Left lung (tissue), 10 donors: ENCODE measurements around the gene RPS19BP1. TPM values are rescaled to one million over a fixed set of nuclear protein-coding genes. Genes with fewer than 3 reads are reported as not detected.

Source experiments
- ATAC-seq: fragments of 200-7000 bp; cut with Tn5 transposase; one replicate; pipeline ENCODE4 v1.9.1; 2020; ENCODE audit warnings: moderate library complexity
- DNase-seq, 4 donors: peaks; one replicate each; pipeline ENCODE4 v3.0.0-alpha.2; 2013 to 2020
- H3K27ac ChIP-seq, 2 donors: fragments of 200-600 bp; sonication (generic) in 1 of 2; one replicate each; pipeline versions ENCODE4 v1.5.0 to v1.8.0; 2020 to 2021
- H3K27me3 ChIP-seq, 2 donors: fragments of 200-600 bp; sonication (generic) in 1 of 2; one replicate each; pipeline versions ENCODE4 v1.5.0 to v1.8.0; 2020 to 2021
- H3K36me3 ChIP-seq, 2 donors: fragments of 200-600 bp; sonication (generic) in 1 of 2; one replicate each; pipeline versions ENCODE4 v1.5.0 to v1.8.0; 2020 to 2021
- H3K4me1 ChIP-seq, 2 donors: fragments of 200-600 bp; one replicate each; pipeline ENCODE4 v1.8.0; 2021
- H3K4me3 ChIP-seq, 2 donors: fragments of 200-600 bp; sonication (generic) in 1 of 2; one replicate each; pipeline versions ENCODE4 v1.5.0 to v1.8.0; 2020 to 2021; ENCODE audit warnings: mild to moderate bottlenecking in 1 of 2
- H3K9me3 ChIP-seq, 2 donors: fragments of 200-600 bp; sonication (generic) in 1 of 2; one replicate each; pipeline versions ENCODE4 v1.5.0 to v1.8.0; 2020 to 2021
- intact Hi-C, 2 donors: fragments of 100-400 bp; cut with DNase I; formaldehyde crosslinking; loops; one replicate each; pipeline versions ENCODE4 v1.11.2 to v1.14.2; 2022
- polyA plus RNA-seq, 6 donors: library from polyadenylated mRNA; unstranded; fragments of 120-200 nt; gene quantifications; one replicate each; pipeline ENCODE4 v1.2.1, GENCODE V29; 2013; ENCODE audit not compliant: insufficient read length in 6 of 6
- total RNA-seq, 2 donors: library from RNA; stranded (reverse); fragmentation: NEBNext Ultra II Directional; extraction: Animal tissue kit (Norgen Biotek cat#: 25700); gene quantifications; one replicate each; pipeline ENCODE4 v1.2.1, GENCODE V29; 2021
- TF ChIP-seq, protein P1 (sequence below), 2 donors: fragments of 200-600 bp; sonication (generic) in 1 of 2; IDR thresholded peaks; one replicate each; pipeline versions ENCODE4 v1.5.0 to v1.8.0; 2021; ENCODE audit warnings: antibody characterized with exemption in 2 of 2
- donor health status: DM: no; HTN: yes; CAD: no.
- donor health status: DM: no; HTN: no; CAD: no.

Gene RPS19BP1
- total and polyA plus RNA-seq, 8 donors = 42.3 to 88.4 (median 51.8) TPM

DNA sequence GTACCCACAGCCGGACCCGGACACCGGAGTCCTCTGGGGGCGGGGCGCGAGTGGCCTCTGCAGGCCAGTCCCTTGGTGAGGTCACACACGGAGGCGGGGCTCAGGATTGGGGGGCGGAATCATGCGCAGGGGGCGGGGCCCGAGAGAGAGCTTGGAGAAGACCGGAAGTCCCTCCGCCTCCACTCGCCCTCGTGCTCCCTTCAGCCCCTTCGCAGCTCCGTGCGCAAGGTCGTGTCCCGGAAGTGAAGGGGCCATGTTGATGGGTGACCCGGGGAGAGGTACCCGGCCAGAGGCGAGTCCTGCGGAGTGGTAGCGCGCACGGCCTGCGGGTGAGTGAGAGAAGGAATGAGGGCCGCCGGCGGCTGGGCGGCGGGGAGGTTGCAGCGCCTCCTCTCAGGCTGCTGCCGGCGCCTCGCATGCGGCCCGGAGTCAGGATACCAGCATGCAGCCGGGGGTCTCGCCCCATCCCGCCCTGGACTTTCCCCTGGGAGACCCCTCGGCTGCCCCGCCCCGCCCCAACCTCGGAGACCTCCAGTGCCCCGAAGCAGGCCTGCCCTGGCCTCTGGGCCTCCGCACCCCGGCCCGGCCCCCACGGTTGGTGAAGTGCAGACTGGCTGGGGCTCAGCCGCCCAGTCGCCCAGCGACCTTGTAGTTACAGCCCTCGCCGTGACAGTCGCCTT is 30.3 kb downstream of the RPS19BP1 start, which contains the start of gene MIEF1:
TSS of gene MIEF1 (plus strand) at position 182 of the 680 bp plus-strand sequence. CDS start 9,005 bp downstream, outside the sequence.
- peak within 1 kb of the TSS; percentile 70 to 82 for H3K27ac ChIP-seq
- peak within 1 kb of the TSS; percentile 97 to 99 for H3K4me3 ChIP-seq
- intact Hi-C loops = no loop called here
- TF ChIP-seq, protein P1, sequence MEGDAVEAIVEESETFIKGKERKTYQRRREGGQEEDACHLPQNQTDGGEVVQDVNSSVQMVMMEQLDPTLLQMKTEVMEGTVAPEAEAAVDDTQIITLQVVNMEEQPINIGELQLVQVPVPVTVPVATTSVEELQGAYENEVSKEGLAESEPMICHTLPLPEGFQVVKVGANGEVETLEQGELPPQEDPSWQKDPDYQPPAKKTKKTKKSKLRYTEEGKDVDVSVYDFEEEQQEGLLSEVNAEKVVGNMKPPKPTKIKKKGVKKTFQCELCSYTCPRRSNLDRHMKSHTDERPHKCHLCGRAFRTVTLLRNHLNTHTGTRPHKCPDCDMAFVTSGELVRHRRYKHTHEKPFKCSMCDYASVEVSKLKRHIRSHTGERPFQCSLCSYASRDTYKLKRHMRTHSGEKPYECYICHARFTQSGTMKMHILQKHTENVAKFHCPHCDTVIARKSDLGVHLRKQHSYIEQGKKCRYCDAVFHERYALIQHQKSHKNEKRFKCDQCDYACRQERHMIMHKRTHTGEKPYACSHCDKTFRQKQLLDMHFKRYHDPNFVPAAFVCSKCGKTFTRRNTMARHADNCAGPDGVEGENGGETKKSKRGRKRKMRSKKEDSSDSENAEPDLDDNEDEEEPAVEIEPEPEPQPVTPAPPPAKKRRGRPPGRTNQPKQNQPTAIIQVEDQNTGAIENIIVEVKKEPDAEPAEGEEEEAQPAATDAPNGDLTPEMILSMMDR (IDR thresholded peaks at IDR 0.05) = no peak
- H3K4me1 ChIP-seq = peaks cover 20 to 35% of the 10 kb centered on the region in 2 donors
- ATAC-seq (peak; percentile 99), DNase-seq (peak; percentile 94 to 99 (median 98))
- peaks cover 4 to 33% of the 10 kb centered on the region in 2 donors for H3K36me3 ChIP-seq
- H3K9me3 ChIP-seq = no peaks in the 10 kb centered on the region
- no peaks in the 10 kb centered on the region for H3K27me3 ChIP-seq

DNA sequence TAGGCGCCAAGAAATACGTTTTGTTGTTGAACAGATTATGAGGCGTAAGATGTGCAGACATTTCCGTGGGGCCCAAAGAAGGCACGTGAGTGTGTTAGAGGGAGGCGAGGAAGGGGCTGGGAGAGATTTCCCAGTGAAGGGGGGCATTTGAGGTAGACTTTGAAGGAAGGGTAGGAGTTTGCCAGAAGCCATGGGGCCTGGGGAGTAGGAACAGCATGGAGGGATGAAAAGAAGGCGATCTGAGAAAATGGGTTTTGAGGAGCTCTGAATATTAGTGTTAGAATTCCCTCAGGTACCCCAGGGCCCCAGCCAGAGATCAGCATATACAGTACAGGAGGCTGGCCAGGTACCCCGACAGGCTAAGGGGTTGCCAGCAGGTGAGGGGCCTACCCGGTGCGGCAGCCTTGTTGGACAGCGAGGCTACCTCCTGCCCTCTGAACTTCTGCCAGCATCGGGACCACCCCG is 30.9 kb downstream of the RPS19BP1 start:
- DNase-seq (no peak), ATAC-seq (no peak)
- peak overlapping the region; percentile 65 to 82 for H3K27ac ChIP-seq
- peak overlapping the region; percentile 97 to 99 for H3K4me3 ChIP-seq
- no peaks in the 10 kb centered on the region for H3K9me3 ChIP-seq
- TF ChIP-seq, protein P1 (IDR thresholded peaks at IDR 0.05) = no peak
- intact Hi-C loops = no loop called here
- H3K36me3 ChIP-seq = peaks cover 4 to 28% of the 10 kb centered on the region in 2 donors
- peaks cover 20 to 38% of the 10 kb centered on the region in 2 donors for H3K4me1 ChIP-seq
- H3K27me3 ChIP-seq = no peaks in the 10 kb centered on the region

DNA sequence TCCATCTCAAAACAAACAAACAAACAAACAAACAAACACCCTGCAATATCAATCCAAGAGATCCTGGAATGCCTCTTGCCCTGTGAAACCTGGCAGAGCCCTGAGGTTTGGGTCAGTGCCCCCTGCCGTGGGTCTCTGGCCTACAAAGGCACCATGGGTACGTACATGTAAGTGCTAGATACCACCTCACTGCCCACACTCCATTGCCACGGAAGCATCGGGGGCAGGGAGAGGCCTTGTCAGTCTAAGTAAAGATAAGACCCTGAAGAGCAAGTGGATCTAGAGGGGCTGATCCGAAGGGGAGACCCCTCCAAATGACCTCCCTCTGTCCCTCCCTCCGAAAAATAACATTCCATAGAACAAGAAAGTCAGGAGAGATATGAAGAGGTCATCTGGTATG is 32.4 kb downstream of the RPS19BP1 start:
- ATAC-seq = no peak
- H3K9me3 ChIP-seq = no peaks in the 10 kb centered on the region
- no peak overlapping the region for H3K27ac ChIP-seq
- no peak for DNase-seq
- H3K36me3 ChIP-seq = peaks cover 4 to 12% of the 10 kb centered on the region in 2 donors
- H3K4me3 ChIP-seq = no peak overlapping the region
- intact Hi-C loops = no loop called here
- H3K27me3 ChIP-seq = no peaks in the 10 kb centered on the region
- TF ChIP-seq, protein P1 (IDR thresholded peaks at IDR 0.05) = no peak
- H3K4me1 ChIP-seq = peaks cover 20 to 54% of the 10 kb centered on the region in 2 donors

DNA sequence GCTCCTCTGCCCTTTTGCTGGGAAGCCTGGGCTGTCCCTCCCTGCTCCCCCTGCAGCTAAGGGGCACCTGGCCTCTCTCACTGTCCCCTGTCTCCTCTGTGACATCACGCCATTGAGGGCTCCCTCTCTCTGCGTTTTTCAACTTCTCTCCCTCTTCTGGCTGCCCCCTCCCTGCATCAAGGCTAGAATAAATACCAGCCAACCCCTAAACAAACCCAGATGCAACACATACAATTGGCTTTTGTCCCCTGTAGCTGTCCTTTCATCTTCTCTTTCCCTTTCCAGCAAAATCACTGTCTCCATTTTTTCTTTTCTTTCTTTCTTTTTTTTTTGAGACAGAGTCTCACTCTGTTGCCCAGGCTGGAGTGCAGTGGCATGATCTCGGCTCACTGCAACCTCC is 33.7 kb downstream of the RPS19BP1 start:
- no peak for DNase-seq
- H3K4me1 ChIP-seq = peaks cover 20 to 54% of the 10 kb centered on the region in 2 donors
- no peaks in the 10 kb centered on the region for H3K36me3 ChIP-seq
- no peaks in the 10 kb centered on the region for H3K9me3 ChIP-seq
- H3K27me3 ChIP-seq = no peaks in the 10 kb centered on the region
- H3K4me3 ChIP-seq = no peak overlapping the region
- H3K27ac ChIP-seq = no peak overlapping the region
- intact Hi-C loops = no loop called here
- TF ChIP-seq, protein P1 (IDR thresholded peaks at IDR 0.05) = no peak
- no peak for ATAC-seq

DNA sequence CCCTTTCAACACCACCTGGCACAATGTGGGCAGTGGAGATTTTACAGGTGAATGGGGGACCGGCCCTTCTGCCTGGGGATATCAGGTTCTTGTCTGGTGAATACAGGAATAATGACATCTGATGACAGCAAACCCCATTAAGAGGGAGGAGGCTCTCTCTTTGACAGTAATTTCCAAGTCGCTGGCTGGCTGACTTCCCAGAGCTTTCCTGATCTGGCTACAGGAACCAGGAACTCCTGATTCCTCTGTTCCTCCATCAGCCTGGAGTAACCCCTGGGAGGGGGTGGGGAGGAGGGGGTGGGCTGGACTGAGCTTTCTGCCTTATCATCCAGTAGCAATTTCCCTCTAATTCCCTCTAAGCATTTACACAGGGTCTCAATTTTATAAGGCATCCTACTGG is 34.2 kb downstream of the RPS19BP1 start:
- no peak for ATAC-seq

More for the DNA sequence above, 34.2 kb downstream of the RPS19BP1 start:
- intact Hi-C loops = no loop called here
- Histone ChIP-seq H3K27me3 (no peaks in the 10 kb centered on the region), H3K9me3 (no peaks in the 10 kb centered on the region), H3K4me1 (peaks cover 16 to 53% of the 10 kb centered on the region in 2 donors), H3K27ac (peak overlapping the region in 1 of 2 donors; percentile 18), H3K36me3 (no peaks in the 10 kb centered on the region), H3K4me3 (no peak overlapping the region)
- TF ChIP-seq, protein P1 (IDR thresholded peaks at IDR 0.05) = no peak
- no peak for DNase-seq
